IMR-90 (cell line): ENCODE results near the gene TPP2. TPM values are rescaled to one million over a fixed set of nuclear protein-coding genes. Genes with fewer than 3 reads are reported as not detected.

Experiments
- ATAC-seq: fragments of 200-7000 bp; cut with Tn5 transposase; 2 replicates; pipeline ENCODE4 v1.9.1; 2020; ENCODE audit warnings: low read depth, mild to moderate bottlenecking, moderate library complexity
- BruUV-seq: library from RNA; stranded (reverse); fragments of 400-500 nt; replicated peaks from 2 replicates; lab custom pipeline; 2021; lab: Mats Ljungman, UMichigan
- CTCF ChIA-PET: fragments of 300-600 bp; formaldehyde crosslinking; extraction: SDS; loops from one replicate; lab custom pipeline; 2021; ENCODE audit warnings: antibody characterized with exemption; lab: Yijun Ruan, JAX
- POLR2A ChIA-PET: fragments of 300-600 bp; sonication (Branson Sonifier 250); formaldehyde crosslinking; loops from one replicate; lab custom pipeline; 2022; ENCODE audit warnings: antibody characterized with exemption; ENCODE audit not compliant: unreplicated experiment; lab: Charles Lee
- DNase-seq: peaks from one replicate; pipeline ENCODE4 v3.0.0; 2013
- H2AFZ ChIP-seq: replicated peaks from 2 replicates; pipeline ENCODE3; 2013; ENCODE audit warnings: low read length, mild to moderate bottlenecking; ENCODE audit not compliant: poor library complexity
- H2AK5ac ChIP-seq: 2 replicates; pipeline ENCODE4 v1.6.1; 2013; ENCODE audit warnings: low read depth, low read length, inconsistent platforms
- H2AK9ac ChIP-seq: replicated peaks from 2 replicates; pipeline ENCODE3; 2013; ENCODE audit warnings: mild to moderate bottlenecking, low read depth, low read length, moderate library complexity; ENCODE audit not compliant: poor library complexity
- H2BK120ac ChIP-seq: 2 replicates; pipeline ENCODE4 v1.6.1; 2013; ENCODE audit warnings: low read depth, low read length, inconsistent platforms
- H2BK15ac ChIP-seq: 3 replicates; pipeline ENCODE4 v1.6.1; 2013; ENCODE audit warnings: low read depth, low read length, inconsistent platforms
- H2BK20ac ChIP-seq: 2 replicates; pipeline ENCODE4 v1.6.1; 2013; ENCODE audit warnings: low read depth, mild to moderate bottlenecking, inconsistent platforms, low read length, moderate library complexity
- H2BK5ac ChIP-seq: 2 replicates; pipeline ENCODE4 v1.6.1; 2013; ENCODE audit warnings: mild to moderate bottlenecking, low read depth, low read length, inconsistent platforms; ENCODE audit not compliant: poor library complexity, severe bottlenecking
- H3K14ac ChIP-seq: replicated peaks from 2 replicates; pipeline ENCODE4 v1.6.1; 2013; ENCODE audit warnings: low read depth, low read length, inconsistent platforms
- H3K18ac ChIP-seq: 2 replicates; pipeline ENCODE4 v1.6.1; 2013; ENCODE audit warnings: low read depth, low read length, control low read depth
- H3K23ac ChIP-seq: 2 replicates; pipeline ENCODE4 v1.6.1; 2013; ENCODE audit warnings: low read depth, low read length, inconsistent platforms
- H3K27ac ChIP-seq: 2 replicates; pipeline ENCODE4 v1.5.1; 2013; ENCODE audit warnings: mild to moderate bottlenecking, control low read depth, low read length; ENCODE audit not compliant: insufficient read depth
- H3K27me3 ChIP-seq: 2 replicates; pipeline ENCODE4 v1.6.1; 2013; ENCODE audit warnings: low read length; ENCODE audit not compliant: control insufficient read depth, insufficient read depth
- H3K36me3 ChIP-seq: 2 replicates; pipeline ENCODE4 v1.6.1; 2013; ENCODE audit warnings: low read length, mixed read lengths; ENCODE audit not compliant: control insufficient read depth, insufficient read depth
- H3K4ac ChIP-seq: 2 replicates; pipeline ENCODE4 v1.6.1; 2013; ENCODE audit warnings: low read depth, low read length, inconsistent platforms
- H3K4me1 ChIP-seq: 2 replicates; pipeline ENCODE4 v1.6.1; 2013; ENCODE audit warnings: low read length, mixed read lengths; ENCODE audit not compliant: control insufficient read depth, insufficient read depth
- H3K4me2 ChIP-seq: 2 replicates; pipeline ENCODE4 v1.6.1; 2013; ENCODE audit warnings: low read depth, mild to moderate bottlenecking, control low read depth, low read length, moderate library complexity
- H3K4me3 ChIP-seq: 2 replicates; pipeline ENCODE4 v1.5.1; 2013; ENCODE audit warnings: low read depth, mild to moderate bottlenecking, control low read depth, low read length, moderate library complexity; ENCODE audit not compliant: insufficient read depth
- H3K56ac ChIP-seq: 2 replicates; pipeline ENCODE4 v1.6.1; 2013; ENCODE audit warnings: low read length, inconsistent platforms; ENCODE audit not compliant: insufficient read depth; ENCODE audit errors: extremely low read depth
- H3K79me1 ChIP-seq, 2 experiments: 2 replicates each; pipeline ENCODE4 v1.6.1; 2013; ENCODE audit warnings: low read length in 2 of 2, inconsistent platforms in 1 of 2, low read depth in 1 of 2
- H3K9ac ChIP-seq: 2 replicates; pipeline ENCODE4 v1.6.1; 2013; ENCODE audit warnings: low read depth, low read length, control low read depth
- H3K9me1 ChIP-seq: 2 replicates; pipeline ENCODE4 v1.6.1; 2013; ENCODE audit warnings: low read length, inconsistent platforms; ENCODE audit not compliant: insufficient read depth
- H3K9me3 ChIP-seq: 2 replicates; pipeline ENCODE4 v1.6.1; 2013; ENCODE audit warnings: low read length; ENCODE audit not compliant: control insufficient read depth, insufficient read depth
- H4K20me1 ChIP-seq: 2 replicates; pipeline ENCODE4 v1.6.1; 2013; ENCODE audit warnings: low read length, inconsistent platforms; ENCODE audit not compliant: insufficient read depth
- H4K5ac ChIP-seq: 2 replicates; pipeline ENCODE4 v1.6.1; 2013; ENCODE audit warnings: mild to moderate bottlenecking, low read depth, low read length, control low read depth
- H4K8ac ChIP-seq, 2 experiments: 2 replicates each; pipeline ENCODE4 v1.6.1; 2013; ENCODE audit warnings: low read depth in 2 of 2, low read length in 2 of 2, control low read depth in 1 of 2, inconsistent platforms in 1 of 2
- H4K91ac ChIP-seq: 2 replicates; pipeline ENCODE4 v1.6.1; 2013; ENCODE audit warnings: low read depth, low read length, inconsistent platforms; ENCODE audit not compliant: insufficient read depth
- BHLHE40 ChIP-seq: fragments of 150-350 bp; IDR thresholded peaks from 2 replicates; pipeline ENCODE4 v1.6.1; 2016; ENCODE audit warnings: mild to moderate bottlenecking, low read depth, low read length
- CHD1 ChIP-seq: IDR thresholded peaks from 2 replicates; pipeline ENCODE4 v1.6.1; 2012; ENCODE audit warnings: low read depth, low read length, improper control_type of control experiment
- FOS ChIP-seq: fragments of 150-350 bp; IDR thresholded peaks from 2 replicates; pipeline ENCODE4 v1.6.1; 2016; ENCODE audit warnings: low read depth, low read length
- NFE2L2 ChIP-seq: fragments of 150-350 bp; IDR thresholded peaks from 2 replicates; pipeline ENCODE4 v1.6.1; 2016; ENCODE audit warnings: low read depth, mild to moderate bottlenecking, low read length
- POLR2A ChIP-seq: IDR thresholded peaks from 2 replicates; pipeline ENCODE4 v1.6.1; 2012; ENCODE audit warnings: mild to moderate bottlenecking, low read depth, low read length
- whole genome bisulfite sequencing, 2 experiments: methylation state at CpG; one replicate each; pipeline versions ENCODE4 v1.1.5 to v1.1.7; 2013; ENCODE audit warnings: missing lambda C conversion rate in 2 of 2; ENCODE audit not compliant: insufficient read length in 1 of 2; ENCODE audit errors: extremely low coverage in 2 of 2; 5-methylcytosine and 5-hydroxymethylcytosine counted together
- dilution Hi-C: fragments of 300-500 bp; cut with HindIII; formaldehyde crosslinking; loops from one replicate; pipeline ENCODE4 v1.14.3; 2018; ENCODE audit warnings: low sequenced_read_pairs; ENCODE audit not compliant: unreplicated experiment
- in situ Hi-C: fragments of 300-500 bp; cut with MboI; formaldehyde crosslinking; loops from 3 replicates; pipeline ENCODE4 v1.14.3; 2019; ENCODE audit warnings: low sequenced_read_pairs, inconsistent platforms, mixed read lengths
- intact Hi-C: fragments of 100-400 bp; cut with micrococcal nuclease; formaldehyde crosslinking; loops from 2 replicates; pipeline ENCODE4 v1.10.0; 2022
- polyA plus RNA-seq, 3 experiments: library from polyadenylated mRNA; depleted of rRNA; stranded (reverse); fragments of >200 nt; gene quantifications; 2 replicates each; pipeline ENCODE4 v1.2.3, GENCODE V29; 2012; ENCODE audit warnings: low replicate concordance in 1 of 3
- total RNA-seq: library from RNA; depleted of rRNA; stranded (reverse); fragments of >200 nt; gene quantifications from 2 replicates; pipeline ENCODE4 v1.2.3, GENCODE V29; 2012

TPP2 gene
- total and polyA plus RNA-seq, 2 of the 4 experiments (the other 2 are of a cell fraction), result 27.6 to 52.9 TPM

DNA sequence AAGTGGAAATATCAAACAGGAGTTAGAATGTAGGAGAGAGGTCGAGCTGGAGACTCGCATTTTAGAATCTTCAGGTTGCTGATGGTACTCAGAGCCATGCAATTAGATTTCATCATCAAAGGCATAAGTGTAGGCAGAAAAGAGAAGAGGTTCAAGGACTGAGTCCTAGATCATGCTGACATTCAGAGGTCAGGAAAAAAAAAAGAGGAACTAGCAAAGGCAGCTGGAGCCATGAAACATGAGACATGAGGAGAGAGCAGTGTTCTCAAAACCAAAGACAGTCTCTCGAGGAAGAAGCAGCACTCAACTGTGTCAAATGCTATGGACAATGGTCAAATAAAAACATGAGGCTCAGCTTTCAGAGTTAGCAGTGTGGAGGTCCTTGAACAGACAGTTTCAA lies 12.4 kb upstream of the TPP2 start:
- no peak overlapping the region for H4K91ac ChIP-seq
- BruUV-seq, result no TSS peak
- CTCF ChIA-PET, result interaction anchor here (0.7 to 1.5 kb wide), 2 partner anchors 241 to 1476 kb away, joined by 3 read pairs; no protein-coding TSS in a partner anchor
- no peak overlapping the region for H3K27ac ChIP-seq
- H3K56ac ChIP-seq, result no peak overlapping the region
- H3K9me1 ChIP-seq, result no peaks in the 10 kb centered on the region
- H4K20me1 ChIP-seq, result no peaks in the 10 kb centered on the region
- no peak overlapping the region for H2AFZ ChIP-seq
- H3K9ac ChIP-seq, result no peak overlapping the region
- no peak overlapping the region for H4K8ac ChIP-seq
- H3K23ac ChIP-seq, result no peak overlapping the region
- no peak overlapping the region for H3K14ac ChIP-seq
- no peak overlapping the region for H2BK20ac ChIP-seq
- no peak overlapping the region for H2AK5ac ChIP-seq
- no peak overlapping the region for H3K4me3 ChIP-seq
- ATAC-seq, result no peak
- no peak for TF ChIP-seq POLR2A
- no peak for TF ChIP-seq BHLHE40
- TF ChIP-seq NFE2L2, result no peak
- no peak for TF ChIP-seq CHD1
- TF ChIP-seq FOS, result no peak
- H3K79me1 ChIP-seq, result no peaks in the 10 kb centered on the region
- no peak overlapping the region for H3K4me2 ChIP-seq
- POLR2A ChIA-PET, result interaction anchor here (0.6 kb wide), 1 partner anchor 10 kb away, joined by 3 read pairs; no protein-coding TSS in a partner anchor
- H3K9me3 ChIP-seq, result no peaks in the 10 kb centered on the region
- H3K4ac ChIP-seq, result no peak overlapping the region
- no peaks in the 10 kb centered on the region for H3K36me3 ChIP-seq
- H3K4me1 ChIP-seq, result no peaks in the 10 kb centered on the region
- in situ Hi-C loops, result no loop called here
- 47% methylated on average over 2 of the region's 3 CpGs; no CpG with 5 or more reads in 1 of the 2 experiments for WGBS, 2 experiments
- no peak overlapping the region for H2BK15ac ChIP-seq
- H3K18ac ChIP-seq, result no peak overlapping the region
- no peak for DNase-seq
- no peak overlapping the region for H4K5ac ChIP-seq
- H2BK5ac ChIP-seq, result no peak overlapping the region
- dilution Hi-C loops, result no loop called here
- intact Hi-C loops, result no loop called here
- H2BK120ac ChIP-seq, result no peak overlapping the region
- peaks cover 22% of the 10 kb centered on the region for H3K27me3 ChIP-seq
- no peak overlapping the region for H2AK9ac ChIP-seq
